HG02870 (cell line): Measurements from ENCODE around the gene EIPR1.

ENCODE experiments used
- ATAC-seq: cut with Tn5 transposase; IDR thresholded peaks from one replicate; pipeline ENCODE4 v1.9.1; 2021; ENCODE audit warnings: mild to moderate bottlenecking, moderate library complexity; ENCODE audit not compliant: unreplicated experiment

The EIPR1 gene

DNA sequence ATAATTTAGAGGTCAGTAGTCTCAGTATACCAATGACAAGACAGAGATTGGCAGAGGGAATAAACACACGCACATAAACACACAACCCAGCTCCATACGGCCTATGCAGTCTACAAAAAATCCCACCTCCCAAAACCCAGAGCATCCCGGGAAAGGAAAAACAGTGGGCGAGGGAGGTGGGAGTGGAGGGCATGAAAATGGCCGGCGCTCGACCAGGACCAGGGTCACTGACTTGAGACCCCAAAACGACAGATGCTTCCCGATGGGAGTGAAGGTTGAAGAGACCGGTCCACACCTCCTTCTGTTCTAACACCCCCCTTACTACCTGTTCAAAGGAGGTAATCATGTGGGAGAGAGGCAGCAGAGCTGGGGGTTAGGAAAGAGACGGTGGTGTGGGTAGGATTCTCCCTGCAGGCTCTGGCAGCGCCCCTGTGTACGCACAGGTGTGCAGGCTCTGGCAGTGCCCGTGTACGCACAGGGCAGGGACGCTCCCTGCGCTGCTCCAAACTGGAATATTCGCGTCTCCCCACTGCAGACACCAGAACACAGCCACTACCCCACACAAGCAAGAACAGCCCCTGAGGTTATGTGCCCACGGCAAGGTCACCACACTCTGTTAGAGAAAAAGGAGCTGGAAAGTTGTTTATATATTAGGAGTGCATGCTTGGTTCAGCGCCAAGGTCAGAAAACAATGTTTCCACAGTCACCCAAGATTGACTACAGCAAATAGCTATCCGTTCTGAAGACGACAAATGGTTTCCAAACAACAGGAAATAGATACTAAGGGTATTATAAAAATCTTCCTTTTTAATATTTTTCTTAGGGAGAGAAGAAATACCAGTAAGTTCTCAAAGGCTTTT lies 67.9 kb downstream of the EIPR1 start:
- ATAC-seq = no peak

DNA sequence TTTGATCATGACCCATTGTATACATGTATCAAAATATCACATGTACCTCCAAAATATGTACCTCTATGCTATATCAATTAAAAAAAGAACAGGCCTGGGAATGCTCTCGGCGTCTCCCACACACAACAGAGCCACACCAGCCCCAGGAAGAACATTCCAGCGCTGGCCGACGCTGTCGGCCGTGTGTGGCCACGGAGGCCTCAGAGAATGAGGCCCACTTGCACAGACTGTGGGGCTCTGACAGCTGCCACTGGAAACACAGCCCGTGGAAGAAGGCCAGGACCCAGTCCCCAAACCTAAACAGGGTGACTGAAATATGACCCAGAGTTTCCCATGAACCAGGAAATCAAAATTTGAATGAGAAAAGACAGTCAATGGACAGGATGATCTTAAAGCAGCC lies 69.7 kb downstream of the EIPR1 start:
- ATAC-seq = no peak

DNA sequence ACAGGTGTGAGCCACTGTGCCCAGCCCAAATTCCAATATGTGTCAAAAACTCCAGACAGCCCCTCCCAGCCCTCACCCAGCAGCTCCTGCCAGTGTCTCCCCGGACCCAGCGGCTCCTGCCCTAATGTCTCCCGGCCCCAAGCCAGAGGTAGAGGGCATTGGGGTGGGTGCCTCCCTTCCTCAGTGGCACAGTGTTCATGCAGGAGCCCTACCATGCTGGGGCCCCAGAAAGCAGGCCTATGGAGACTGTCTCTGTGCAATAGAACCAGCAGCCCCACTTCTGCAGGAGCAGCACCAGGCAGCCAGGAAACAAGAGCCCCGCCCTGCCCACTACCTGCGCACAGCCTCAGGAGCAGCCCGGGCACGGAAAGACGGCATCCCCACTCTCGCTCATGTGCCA lies 70.4 kb downstream of the EIPR1 start:
- ATAC-seq = no peak

DNA sequence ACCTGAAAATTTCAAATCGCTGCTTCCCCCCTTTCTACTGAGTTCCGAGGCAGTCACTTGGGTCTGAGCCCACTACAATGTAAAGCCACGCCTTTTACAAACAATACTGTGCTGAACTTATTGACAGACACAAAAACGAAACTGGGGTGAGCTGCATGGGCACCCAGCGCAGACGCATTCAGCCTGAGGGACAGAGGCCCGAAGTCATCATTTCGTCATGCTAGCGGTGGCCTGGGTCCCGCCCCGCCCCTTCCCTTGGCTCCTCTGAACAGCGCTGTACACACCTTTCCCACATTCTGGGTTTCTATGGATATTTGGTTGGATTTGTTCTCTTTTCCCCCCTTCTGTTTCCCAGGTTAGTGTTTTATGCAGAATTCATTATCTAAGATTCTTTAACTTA lies 71.7 kb downstream of the EIPR1 start:
- no peak for ATAC-seq

DNA sequence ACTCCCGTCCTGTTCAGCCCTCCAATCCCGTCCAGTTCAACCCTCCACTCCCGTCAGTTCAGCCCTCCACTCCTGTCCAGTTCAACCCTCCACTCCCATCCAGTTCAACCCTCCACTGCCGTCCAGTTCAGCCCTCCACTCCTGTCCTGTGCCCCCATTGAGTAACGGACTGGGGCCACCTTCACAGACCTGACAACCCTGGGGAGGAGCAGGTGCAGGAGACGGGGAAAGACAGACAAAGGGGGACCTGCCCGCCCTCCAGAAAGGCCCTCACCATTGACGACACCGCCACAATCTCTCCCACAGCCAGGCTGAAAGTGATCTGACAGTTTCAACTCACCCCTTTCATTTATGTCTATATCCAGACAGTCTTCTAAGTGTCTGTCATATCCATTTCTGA lies 72.2 kb downstream of the EIPR1 start:
- ATAC-seq = no peak

DNA sequence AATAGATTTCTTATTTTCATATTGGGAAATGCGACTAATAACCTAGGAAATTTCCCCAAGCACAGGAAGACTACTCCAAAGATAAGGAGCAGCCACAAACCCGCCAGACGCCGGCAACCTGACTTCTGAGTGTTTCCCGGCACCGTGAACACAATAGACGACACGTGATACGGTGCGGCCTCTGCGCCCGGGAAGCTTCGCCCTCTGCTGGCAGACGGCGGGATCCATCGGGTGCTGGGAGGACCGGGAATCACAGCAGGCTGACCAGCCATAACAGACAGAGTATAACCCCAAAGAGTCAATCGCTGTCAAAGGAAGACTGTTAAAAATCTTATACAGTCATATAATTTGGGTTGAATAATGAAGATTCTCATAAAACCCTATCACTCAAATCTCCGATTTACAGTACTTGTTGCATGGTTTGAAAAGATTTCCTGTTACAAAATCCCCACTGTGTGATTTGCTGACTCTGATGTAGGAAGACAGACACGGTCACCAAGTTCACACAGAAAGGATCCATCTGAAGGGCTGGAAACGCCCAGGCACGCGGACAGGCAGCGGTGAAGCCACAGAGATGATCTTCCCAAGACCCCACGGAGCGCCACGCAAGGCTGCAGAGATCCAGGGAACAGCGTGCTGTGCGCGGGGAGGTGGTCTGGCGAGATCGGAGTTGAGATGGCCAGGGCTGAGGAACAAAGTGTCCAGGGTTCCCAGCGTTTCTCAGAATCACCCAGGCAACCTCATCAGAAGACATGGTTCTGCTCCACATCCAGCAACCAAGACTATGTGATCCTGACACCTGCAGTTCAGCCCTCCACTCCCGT lies 73.8 kb downstream of the EIPR1 start:
- peak; percentile 95 for ATAC-seq

DNA sequence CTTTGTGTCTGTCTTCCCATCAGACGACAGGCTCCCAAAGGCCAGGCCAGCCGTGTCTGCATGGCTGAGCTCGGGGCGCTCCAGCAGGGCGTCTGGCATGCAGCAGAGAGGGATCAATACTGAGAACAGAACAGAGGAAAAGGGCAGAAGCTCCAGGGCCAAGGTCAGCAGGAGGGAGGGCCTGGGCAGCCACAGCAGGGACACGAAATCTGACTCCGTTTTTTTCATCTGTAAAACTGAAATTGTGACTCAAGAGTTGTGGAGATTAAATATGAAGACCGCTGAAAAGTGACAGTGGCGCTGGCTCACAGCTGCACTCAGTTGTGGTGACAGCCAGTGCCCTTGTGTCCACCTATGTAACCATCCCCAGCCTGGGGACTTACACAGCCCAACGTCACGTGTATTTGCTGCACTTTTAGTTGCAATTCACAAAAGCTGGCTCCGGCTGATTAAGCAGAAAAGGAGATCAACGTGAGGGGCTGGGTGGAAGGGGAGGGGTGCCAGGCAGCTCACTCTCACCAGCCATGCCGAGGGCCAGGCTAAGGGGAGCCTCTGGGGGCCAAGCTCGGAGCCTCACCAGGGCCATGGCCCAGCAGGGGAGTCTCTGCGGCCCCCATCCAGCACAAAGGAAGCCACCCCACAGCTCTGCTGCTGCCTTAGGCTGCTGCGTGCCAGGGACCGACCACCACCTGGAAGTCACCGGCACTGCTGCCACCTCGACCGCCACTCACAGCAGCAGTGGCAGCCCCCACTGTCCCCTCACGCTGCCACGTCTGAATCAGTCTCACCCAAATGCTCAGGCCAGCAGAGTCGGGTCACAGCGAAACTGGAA lies 74.7 kb downstream of the EIPR1 start:
- ATAC-seq = peak; percentile 31

DNA sequence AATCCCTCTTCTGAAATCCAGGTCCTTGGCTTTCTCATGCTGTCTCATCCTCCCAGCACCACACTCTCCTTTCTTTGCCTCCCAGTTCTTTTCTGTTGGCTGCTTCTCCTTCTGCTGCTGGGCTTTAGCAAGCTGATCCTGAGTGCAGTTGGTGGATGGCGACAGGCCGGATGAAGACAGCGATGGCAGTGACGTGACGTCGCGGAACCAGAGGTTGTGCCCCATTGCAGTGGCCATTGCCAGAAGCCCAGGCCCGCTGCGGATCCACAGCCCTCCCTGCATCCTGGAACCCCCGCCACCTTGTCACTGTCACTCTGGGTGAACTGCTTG lies 75.2 kb downstream of the EIPR1 start:
- ATAC-seq = no peak

DNA sequence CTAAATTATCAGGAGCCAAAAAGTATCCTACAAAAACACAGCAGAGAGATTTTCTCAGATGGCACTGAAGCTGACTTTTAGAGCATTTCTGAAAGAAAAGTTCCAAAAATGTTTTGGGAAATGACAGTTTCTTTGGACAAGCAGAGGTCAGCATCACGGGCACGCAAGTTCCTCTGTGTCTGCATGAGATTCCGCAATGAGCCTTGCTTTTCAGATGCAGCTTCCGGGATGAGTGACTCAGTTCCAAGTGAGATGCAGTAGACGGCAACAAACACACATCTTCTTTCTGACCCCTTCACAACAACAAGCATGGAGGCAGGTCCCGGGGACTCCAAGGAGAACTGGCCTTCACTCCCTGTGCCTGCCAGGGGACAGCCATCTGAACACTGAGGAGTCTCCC lies 76.6 kb downstream of the EIPR1 start:
- ATAC-seq = no peak

DNA sequence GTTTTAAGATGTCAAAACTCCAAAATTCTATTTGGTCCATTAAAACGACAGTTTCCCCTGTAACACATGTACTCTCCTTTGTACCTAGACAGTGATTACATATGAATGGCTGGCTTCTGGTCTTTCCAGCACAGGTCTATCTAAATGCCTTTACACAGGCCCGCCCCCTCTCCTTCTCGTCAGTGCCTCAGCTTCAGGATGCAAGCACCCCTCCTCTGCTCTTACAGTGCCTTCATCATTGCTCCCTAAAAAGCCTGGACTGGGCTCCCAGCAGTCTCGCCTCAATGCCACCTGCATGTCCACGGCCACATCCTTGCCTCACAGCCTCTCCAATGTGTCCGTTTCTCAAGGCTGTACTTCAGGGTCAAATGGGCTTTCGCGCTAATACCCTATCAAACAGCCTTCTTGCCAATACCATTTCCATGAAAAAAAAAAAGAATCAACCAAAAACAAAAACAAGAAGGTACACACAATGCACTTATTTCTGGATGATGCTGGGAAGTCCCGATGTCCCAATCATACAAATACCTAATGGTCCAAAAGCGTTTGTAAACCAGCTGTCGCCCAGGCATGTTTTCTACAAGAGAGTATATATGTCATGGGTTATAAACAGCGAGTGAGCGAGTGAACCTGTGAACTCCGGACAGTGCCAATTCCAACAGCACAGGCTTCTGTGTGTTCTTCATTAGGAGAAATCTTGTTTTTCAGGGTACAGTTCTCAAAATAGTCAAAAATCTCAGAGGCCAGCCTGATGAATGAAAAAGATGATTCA lies 77.2 kb downstream of the EIPR1 start:
- ATAC-seq = no peak

DNA sequence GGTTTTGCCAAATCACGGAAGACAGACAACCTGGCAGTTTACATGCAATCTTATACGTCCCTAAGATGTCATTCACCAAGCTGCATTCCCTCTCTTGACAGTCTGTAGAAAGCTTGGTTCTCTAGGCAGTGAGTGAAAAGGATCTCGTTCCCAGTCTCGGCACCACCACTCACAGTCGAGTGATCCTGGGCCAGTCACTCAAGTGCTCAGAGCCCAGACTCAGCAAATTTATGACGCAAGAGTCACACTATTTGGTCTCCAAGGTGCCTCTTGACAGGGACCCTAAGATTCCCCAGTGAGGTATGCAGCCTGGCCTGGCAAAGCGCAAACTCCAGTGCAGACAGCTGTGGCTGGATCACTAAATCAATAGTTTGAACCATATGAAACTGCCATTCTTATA lies 77.9 kb downstream of the EIPR1 start:
- no peak for ATAC-seq

DNA sequence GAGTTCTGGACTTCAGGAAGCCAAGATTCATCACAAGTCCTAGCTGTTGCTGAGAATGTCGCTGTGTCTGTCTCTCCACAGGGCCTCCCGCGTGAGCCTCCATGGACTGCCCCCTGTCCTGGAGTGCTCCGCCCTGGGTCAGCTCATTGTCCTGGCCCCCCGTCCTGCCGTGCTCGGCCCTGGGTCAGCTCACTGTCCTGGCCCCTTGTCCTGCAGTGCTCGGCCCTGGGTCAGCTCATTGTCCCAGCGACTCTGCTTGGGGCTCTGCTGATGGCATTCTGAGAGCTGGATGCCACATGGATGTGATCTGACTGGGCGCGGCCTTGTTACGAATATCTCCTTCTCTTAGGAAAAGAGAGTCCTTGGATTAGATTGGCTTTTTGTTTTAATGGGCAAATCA lies 78.5 kb downstream of the EIPR1 start:
- no peak for ATAC-seq

DNA sequence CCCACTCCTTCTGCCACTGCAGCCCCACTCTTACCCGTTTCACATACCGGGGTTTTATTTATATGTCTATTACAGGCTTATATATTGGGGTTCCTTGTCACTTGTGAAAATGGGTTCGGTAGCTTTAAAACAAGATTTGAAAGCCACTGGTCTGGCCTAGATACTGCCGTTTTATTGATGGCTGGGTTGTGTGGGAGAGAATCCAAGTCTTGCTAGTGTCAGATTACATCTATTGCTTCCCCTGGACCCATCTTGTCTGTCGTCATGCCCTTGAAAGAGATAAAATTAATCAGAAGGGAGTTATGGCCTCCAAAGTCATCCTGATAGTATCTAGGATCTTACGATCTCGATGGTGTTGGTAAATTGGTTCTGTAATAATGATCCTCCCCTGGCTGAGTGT lies 79.4 kb downstream of the EIPR1 start:
- no peak for ATAC-seq

DNA sequence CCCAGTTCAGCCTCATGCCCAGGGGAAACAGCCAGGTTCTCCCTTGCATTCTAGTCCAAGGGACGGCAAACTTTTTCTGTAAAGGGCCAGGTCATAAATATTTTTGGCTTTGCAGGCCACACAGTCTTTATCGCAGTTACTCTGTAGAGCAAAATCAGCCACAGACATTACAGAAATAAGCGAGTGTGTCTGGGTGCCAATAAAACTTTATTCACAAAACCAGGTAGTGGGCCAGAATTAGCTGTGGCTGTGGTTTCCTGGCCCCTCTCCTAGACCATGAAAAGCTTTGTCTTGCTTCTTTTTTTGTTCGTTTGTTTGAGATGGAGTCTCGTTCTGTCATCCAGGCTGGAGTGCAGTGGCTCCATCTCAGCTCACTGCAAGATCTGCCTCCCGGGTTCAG lies 80.1 kb downstream of the EIPR1 start:
- no peak for ATAC-seq

DNA sequence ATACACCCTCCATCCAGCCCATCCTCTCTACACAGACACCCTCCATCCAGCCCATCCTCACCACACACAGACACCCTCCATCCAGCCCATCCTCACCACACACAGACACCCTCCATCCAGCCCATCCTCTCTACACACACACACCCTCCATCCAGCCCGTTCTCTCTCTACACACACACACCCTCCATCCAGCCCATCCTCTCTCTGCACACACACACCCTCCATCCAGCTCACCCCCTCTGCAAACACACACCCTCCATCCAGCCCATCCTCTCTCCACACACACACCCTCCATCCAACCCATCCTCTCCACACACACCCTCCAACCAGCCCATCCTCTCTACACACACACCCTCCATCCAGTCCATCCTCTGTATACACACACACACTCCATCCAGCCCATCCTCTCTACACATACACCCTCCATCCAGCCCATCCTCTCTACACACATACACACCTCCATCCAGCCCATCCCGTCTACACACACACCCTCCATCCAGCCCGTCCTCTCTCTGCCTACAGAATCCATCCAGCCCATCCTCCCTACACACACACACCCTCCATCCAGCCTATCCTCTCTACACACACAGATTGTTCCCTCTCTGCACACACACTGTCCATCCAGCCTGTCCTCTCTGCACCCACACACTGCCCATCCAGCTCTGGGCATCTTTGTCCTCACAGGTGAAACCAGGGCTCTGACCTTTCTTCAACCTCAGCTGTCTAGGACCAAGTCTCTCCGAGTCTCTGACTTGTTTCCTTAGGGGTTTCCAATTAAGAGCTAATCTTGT lies 81.2 kb downstream of the EIPR1 start:
- ATAC-seq = no peak

DNA sequence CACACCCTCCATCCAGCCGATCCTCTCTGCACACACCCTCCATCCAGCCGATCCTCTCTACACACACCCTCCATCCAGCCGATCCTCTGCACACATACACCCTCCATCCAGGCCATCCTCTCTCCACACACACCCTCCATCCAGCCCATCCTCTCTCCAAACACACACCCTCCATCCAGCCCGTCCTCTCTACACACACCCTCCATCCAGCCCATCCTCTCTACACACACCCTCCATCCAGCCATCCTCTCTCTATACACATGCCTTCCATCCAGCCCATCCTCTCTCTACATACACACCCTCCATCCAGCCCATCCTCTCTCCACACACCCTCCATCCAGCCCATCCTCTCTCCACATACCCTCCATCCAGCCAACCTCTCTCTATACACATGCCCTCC lies 83.1 kb downstream of the EIPR1 start:
- no peak for ATAC-seq

DNA sequence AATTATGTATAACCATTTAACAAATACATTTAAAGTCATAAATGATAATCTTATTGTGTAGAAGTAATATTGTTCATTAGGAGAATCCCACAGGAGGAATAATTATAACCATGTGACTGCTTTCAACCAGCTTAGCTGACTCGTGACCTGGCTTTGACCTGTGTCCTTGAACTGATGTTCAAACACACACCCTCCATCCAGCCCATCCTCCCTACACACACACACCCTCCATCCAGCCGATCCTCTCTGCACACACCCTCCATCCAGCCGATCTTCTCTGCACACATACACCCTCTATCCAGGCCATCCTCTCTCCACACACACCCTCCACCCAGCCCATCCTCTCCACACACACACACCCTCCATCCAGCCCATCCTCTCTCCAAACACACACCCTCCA lies 83.5 kb downstream of the EIPR1 start:
- ATAC-seq = no peak

DNA sequence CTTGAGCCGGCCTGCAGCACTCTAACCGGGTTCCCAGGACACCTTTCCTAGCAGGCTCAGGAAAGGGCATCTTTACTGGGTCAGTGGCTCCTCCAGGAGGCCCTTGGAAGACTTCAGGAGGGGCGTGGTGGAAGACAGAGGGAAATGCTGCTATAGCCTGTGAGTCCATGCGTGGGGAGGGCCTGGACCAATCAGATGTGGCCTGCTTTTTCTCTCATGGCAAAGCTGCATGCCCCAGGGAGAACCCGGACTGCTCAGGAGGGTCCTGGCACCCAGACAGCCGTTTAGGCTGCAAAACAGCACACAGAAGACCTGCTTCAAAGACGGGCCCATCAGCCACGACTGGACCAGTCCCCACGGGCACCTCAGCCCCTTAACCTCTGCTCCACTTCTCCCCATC lies 84.4 kb downstream of the EIPR1 start:
- no peak for ATAC-seq

DNA sequence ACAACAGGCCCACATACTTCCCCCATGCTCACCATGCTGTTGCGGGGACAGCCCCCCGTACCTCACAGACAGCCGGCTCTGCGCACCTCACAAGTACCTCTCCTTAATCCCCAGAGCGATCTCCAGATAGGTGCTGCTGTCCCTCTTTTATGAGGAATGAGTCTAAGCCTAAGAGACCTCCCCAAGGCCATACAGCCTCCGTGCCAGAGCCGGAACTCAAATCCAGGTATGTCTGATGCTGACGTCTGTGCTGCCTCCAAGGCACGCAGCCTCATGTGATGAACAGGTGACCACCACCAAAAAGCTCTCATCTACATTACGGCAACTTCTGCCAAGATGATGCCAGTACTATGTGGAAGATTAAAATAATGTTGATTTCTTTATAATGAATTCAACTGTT lies 85.2 kb downstream of the EIPR1 start:
- no peak for ATAC-seq

DNA sequence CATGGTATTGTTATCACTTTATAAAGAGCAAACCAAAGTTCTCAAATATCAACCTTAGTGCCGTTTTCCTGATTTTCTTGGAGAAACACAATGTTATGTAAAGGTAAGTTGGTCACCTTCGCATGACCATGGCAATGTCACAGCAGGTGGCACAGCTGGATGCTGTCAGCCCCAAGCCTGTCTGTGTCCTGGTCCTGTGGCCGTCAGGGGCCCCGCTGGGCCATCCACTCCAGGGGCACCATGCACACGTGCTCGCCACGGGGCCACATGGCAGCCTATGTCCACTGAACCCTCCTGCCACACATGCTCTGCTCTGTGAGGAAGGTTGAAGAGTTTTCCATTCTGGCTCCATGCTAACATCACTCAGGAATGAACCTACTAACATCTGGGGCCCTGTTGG lies 85.9 kb downstream of the EIPR1 start:
- no peak for ATAC-seq
